ENCODE measurements around the gene SLCO2B1.

GRCh38 chr11:75182664-75183063 lies 31.8 kb downstream of the SLCO2B1 start:
- TF ChIP-seq CTCF (IDR thresholded peaks at IDR 0.05; ENCODE audit: control extremely low read depth in 1 of 3, insufficient read depth in 1 of 3, low read depth in 1 of 3, low read length in 3 of 3), result no peak
- TF ChIP-seq POU5F1 (IDR thresholded peaks at IDR 0.05; ENCODE audit: low read depth, low read length), result no peak
- no peak for TF ChIP-seq GABPA (IDR thresholded peaks at IDR 0.05; ENCODE audit: borderline replicate concordance, insufficient read depth, low read length)
- no peak for TF ChIP-seq CREB1 (IDR thresholded peaks at IDR 0.05)
- no peak for TF ChIP-seq JUND (IDR thresholded peaks at IDR 0.05; ENCODE audit: low read length)
- no peak for TF ChIP-seq POLR2A (IDR thresholded peaks at IDR 0.05; ENCODE audit: control extremely low read depth in 1 of 2, low read depth in 2 of 2, low read length in 2 of 2)
- TF ChIP-seq NRF1 (IDR thresholded peaks at IDR 0.05; ENCODE audit: low read depth, low read length), result no peak
- TF ChIP-seq GTF2F1 (IDR thresholded peaks at IDR 0.05; ENCODE audit: borderline replicate concordance, low read depth, low read length), result no peak
- TF ChIP-seq RBBP5 (IDR thresholded peaks at IDR 0.05; ENCODE audit: borderline replicate concordance, low read depth, low read length), result no peak
- no peak for TF ChIP-seq TAF7 (optimal IDR thresholded peaks at IDR 0.05; ENCODE audit: borderline replicate concordance, low read depth, low read length)
- TF ChIP-seq TCF12 (IDR thresholded peaks at IDR 0.05; ENCODE audit: low read depth, low read length), result no peak

All from H1 (cell line).